HG03460 (cell line): ENCODE results near the gene PLEKHM3.

ENCODE experiments used
- ATAC-seq: cut with Tn5 transposase; IDR thresholded peaks from one replicate; pipeline ENCODE4 v1.9.1; 2021; ENCODE audit not compliant: unreplicated experiment

PLEKHM3 gene

GRCh38 chr2:208025037-208025813, at the start of gene PLEKHM3:
Gene PLEKHM3 (minus strand): TSS chr2:208025527. CDS start chr2:208001639, 23,888 bp downstream.
- ATAC-seq, result peak; percentile 95

DNA sequence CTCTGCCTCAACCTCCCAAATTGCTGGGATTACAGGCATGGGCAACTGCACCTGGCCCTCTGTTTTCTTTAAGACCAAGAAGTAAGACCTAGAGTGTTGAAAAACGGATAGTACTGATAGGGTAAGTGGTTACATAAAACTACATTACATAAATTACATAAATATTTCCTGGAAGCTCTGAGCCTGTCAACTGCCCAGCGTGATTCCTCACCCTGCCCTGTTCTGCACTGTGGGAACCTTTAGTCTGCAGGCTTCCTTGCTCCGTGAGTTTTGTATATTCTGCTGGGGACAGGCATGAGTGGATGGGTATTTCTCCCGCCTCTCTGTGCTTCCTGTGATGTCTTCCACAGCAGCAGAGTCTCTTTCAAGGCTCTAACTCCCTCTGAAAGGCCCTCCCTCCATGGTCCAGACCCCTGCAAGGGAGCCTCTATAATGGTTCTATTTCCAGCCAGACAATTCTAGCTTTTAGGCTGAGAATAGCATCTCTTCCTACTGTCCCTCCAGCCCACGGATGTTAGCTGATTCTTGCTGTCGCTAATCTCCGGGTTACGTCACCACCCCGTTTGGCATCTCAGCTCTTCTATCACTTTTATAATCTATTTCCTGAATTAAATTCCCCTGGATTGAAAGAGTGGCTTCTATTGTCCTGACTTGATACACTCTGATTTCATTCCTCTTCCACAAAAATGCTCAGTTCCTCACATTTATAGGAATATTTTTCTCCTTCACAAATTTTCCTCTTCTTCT, 49.5 kb upstream of the PLEKHM3 start:
- no peak for ATAC-seq

DNA sequence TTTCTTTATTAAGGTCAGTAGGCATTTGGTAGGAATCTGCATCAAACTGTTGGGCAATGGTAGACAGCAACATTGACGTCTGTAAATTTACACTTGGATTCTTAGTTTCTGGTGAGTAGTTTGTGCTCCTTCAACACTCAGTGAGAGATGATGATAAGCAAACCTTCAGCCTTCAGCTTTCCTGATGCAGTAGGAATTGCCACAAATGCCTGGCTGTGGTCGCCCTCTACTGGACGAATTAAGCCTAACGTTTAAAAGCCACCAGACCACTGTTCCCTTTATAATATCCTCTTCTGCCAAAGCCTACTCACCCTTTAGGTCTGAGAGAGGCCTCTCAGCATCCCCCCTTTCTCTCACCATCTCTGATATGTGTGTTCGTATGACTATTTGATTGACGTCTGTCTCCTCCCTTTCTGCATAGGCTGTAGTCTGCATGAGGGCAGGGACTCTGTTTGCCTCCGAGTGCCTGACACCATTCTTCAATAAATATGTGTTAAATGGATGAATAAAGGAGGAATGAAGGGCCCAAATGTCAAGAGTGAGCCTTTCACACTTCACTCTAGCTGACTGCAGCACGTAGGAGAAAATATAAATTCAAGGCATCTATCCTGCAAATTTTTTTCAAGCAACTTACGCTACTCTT, 47.0 kb upstream of the PLEKHM3 start:
- peak; percentile 90 for ATAC-seq

DNA sequence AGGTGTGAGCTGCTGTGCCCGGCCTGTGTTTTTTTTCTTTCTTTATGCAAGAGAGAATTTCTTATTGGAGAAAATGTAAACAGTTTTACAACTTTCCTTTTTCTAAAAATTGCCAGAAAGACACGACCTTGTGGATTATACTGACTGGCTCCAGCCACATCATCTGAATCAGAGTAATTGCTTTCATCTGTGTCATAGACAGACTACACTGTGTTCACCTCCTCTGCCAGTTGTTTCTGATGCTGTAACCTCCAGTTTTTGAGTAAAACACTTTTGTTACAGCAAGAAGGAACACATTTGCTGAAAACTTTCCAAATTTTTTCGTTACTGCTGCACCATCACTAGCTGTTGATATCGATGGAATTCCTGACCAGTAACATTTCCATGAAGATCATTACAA, 43.9 kb upstream of the PLEKHM3 start:
- no peak for ATAC-seq

GRCh38 chr2:208066016-208066415, 40.7 kb upstream of the PLEKHM3 start:
- no peak for ATAC-seq

DNA sequence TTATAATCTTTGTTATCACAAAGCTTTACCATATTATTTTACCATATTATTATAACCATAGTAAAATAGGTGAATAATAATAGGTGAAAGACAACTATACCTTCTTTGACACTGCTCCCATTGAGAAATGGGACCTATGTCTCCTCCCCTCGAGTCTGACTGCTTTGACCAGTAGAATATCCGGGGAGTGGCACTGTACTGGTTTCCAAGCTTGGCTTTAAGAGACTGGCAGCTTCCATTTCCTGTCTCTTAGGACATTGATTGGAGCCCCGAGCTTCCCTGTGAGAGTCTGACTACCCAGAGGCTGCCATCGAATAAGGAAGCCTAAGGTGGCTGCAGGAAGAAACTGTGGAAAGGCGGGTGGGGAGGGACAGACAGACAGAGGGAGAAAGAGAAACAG, 40.1 kb upstream of the PLEKHM3 start:
- no peak for ATAC-seq

DNA sequence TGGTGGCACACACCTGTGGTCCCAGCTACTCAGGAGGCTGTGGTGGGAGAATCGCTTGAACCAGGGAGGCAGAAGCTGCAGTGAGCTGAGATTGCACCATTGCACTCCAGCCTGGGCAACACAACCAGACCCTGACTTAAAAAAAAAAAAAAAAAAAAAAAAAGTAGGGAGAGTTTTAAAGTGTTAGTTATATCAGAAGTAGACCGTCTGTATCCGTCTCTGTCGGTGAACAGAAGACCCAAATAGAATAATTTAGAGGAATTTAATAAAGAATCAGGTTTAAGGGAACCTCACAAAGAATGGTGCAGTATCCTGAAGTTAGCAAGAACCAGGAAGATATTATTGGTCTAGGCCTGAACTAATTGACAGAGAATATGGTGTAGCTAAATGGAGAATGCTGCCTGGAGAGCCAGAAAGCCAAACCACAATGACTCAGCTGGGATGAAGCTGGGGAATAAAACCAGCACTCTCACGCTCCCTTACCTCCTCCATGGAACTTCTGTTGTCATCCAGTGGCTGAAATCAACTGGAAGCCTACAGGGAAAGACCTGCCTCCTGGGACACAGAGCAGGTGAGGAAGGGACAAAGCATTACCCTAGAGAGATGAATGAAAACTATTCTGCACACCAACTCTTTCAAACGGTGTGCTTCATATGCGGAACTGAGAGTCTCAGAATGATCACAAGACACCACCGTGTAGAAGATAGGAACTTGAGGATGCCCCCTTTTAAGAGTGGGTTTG, 39.1 kb upstream of the PLEKHM3 start:
- ATAC-seq, result peak; percentile 87

DNA sequence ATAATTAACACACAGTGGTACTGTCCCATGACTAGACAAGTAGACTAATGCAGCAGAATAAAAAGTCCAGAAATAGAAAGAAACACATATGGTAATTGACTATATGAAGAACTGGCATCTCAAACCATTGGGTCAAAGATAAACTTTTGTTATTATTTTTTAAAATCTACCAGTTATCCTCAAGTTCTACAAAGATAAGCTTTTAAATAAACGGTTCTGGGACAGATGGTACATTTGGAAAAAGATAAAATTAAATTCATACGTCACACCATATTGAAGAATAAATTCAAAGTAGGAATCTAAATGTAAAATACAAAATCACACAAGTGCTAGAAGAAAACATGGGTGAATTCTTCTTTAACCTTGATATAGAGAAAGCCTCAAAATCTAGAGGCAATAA, 37.6 kb upstream of the PLEKHM3 start:
- no peak for ATAC-seq

- ATAC-seq, result no peak
These were observed 36.8 kb upstream of the PLEKHM3 start for GRCh38 chr2:208062113-208062512.

GRCh38 chr2:208057108-208057507, 31.8 kb upstream of the PLEKHM3 start:
- no peak for ATAC-seq

- no peak for ATAC-seq
These were observed 24.1 kb upstream of the PLEKHM3 start for GRCh38 chr2:208049441-208049840.

GRCh38 chr2:208049006-208049405, 23.7 kb upstream of the PLEKHM3 start:
- ATAC-seq, result no peak

- no peak for ATAC-seq
These were observed 22.5 kb upstream of the PLEKHM3 start for GRCh38 chr2:208047840-208048239.

DNA sequence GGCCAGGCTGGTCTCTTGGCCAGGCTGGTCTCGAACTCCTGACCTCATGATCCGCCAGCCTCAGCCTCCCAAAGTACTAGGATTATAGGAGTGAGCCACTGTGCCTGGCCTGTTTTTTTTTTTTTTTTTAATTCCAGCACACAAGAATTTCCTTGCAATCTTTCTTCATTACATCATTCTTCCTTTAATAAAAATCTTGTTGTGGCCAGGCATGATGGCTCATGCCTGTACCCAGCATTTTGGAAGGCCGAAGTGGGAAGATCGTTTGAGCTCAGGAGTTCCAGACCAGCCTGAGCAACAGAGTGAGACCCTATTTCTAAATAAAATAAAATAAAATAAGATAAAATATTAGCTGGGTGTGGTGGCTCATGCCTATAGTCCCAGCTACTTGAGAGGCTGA, 21.4 kb upstream of the PLEKHM3 start:
- no peak for ATAC-seq

DNA sequence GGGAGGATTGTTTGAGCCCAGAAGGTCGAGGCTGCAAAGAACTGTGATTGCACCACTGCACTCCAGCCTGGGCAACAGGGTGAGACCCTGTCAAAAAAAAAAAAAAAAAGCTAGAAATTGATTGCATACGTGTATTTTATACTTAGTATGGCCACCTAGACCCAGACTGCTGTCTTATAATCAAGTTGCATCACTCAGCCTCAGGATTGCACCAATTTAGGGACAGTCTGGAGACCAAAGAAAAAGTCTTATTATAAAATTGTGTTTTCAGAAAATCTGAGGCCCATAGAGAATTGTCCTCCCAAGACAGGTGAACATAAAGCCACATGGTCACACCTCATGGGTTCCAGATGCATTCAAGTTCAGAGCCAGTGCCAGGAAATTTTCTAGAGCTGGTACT, 17.1 kb upstream of the PLEKHM3 start:
- no peak for ATAC-seq

DNA sequence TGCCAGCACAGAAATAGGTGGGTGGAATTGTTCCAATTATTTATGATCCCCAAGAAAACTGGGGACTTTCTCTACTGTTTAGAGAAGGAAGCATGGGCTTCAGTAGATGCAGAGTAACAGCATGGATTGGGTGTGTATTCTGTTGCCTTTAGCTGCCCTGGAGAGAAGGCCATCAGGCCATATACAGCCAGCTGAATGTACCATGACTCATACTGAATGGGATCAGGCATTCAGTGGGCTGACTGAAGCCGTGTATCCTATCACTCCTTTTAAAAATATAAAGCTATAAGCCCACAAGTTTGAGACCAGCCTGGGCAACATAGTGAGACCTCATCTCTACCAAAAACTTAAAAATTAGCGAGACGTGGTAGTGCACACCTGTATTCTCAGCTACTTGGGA, 16.7 kb upstream of the PLEKHM3 start:
- no peak for ATAC-seq

DNA sequence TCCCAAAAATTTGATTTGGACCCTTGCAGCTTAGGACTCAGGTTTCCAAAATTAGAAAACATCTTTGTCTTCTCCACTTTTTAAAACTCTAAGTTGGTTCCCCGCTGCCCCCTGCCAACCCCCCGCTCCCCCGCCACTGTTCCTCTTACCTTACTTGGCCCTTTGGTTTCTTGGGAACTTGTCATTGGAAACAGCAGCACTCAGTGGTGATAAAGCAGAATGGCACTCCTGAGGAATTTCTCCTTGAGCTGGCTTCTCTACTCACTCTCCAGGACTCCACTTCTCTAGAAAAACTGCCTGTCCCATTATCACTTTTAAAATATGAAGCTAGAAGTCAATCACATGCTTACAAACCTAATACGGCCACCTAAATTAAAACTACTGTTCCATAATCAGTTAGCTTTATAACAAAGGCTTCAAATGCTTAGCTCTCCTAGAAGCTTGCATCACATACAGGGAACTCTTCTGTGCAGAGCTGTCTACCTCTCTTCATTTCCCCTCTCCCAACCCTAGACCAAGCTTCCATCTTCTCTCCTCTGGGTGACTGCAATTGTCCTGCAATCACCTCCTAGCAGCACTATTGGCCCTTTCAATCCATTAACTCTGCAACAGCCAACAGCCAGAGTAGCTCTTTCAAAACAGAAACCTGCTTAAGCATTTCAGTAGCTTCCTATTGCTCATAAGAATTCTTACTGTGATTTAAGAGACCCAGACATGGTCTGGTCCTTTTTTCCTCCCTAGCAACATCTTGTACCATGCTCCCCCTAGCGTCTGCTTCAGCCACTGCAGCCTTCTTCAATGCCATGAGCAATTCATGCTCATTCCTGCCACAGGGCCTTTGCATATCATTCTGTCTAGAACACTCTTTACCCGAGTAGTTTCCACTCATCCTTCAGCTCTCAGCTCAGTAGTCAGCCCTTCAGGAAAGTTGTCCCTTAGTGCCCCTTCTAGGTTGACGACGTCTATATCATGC, 15.2 kb upstream of the PLEKHM3 start:
- no peak for ATAC-seq

DNA sequence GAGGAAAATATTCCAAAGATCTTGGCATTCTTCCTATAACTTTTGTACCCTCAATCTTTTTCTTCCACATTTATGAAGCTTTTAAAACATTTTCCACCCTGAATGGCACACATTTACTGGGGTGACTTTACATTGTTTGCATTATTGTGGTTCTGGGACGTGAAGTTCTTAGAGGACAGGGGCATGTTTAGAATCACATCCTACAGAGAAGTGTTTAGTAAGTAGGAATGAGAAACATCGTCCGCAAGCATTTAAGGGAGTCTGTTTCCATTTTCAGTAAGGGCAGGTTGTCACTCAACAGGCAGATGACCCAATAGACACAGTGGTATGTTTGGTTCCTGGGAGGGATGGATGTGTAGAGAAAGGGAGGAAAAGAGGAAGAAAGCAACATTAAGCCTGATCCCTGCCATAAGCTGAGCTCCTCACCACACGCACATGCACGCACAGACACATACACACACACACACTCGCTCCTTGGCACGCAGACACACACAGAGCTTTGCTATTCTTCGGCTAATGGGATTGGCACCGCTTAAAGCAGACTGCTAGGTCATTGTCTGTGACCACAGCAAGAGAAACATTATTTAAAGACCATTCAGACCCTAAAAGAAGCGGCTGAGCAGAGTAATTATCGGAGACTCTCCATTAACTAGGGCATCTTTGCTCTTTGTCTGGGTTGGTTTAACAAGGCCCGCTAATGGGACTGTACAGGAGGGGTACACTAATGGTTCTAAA, 14.2 kb upstream of the PLEKHM3 start:
- no peak for ATAC-seq
